Activated B cell treated with CpG ODN at 0.5 μM for 24 hours (primary cell): Measurements from ENCODE around the gene USP3. TPM values are rescaled to one million over a fixed set of nuclear protein-coding genes. Genes with fewer than 3 reads are reported as not detected.
"Not testable (repeated sequence)": the region's sequence is repeated elsewhere in the genome, so short reads cannot be mapped to it uniquely, and the experiment has no call there.

Experiments used
- ATAC-seq: fragments of 200-7000 bp; cut with Tn5 transposase; one replicate; pipeline ENCODE4 v1.10.0; 2021; ENCODE audit warnings: low read depth, mild to moderate bottlenecking, moderate library complexity
- CTCF ChIA-PET: fragments of 350-600 bp; sonication (Branson Sonifier 250); formaldehyde crosslinking; loops from one replicate; lab custom pipeline; 2021; ENCODE audit warnings: antibody characterized with exemption; lab: Charles Lee
- POLR2A ChIA-PET: fragments of 350-600 bp; sonication (Branson Sonifier 250); formaldehyde crosslinking; loops from one replicate; lab custom pipeline; 2021; ENCODE audit warnings: antibody characterized with exemption; lab: Charles Lee
- DNase-seq: peaks from one replicate; pipeline ENCODE4 v3.0.0; 2022
- H3K27ac Mint-ChIP-seq: one replicate; pipeline ENCODE4 v1.8.0; 2020; ENCODE audit warnings: mixed read lengths
- H3K27me3 Mint-ChIP-seq: one replicate; pipeline ENCODE4 v1.8.0; 2021; ENCODE audit warnings: mixed read lengths
- H3K36me3 Mint-ChIP-seq: one replicate; pipeline ENCODE4 v1.8.0; 2021; ENCODE audit warnings: low read depth, mixed read lengths
- H3K4me1 Mint-ChIP-seq: one replicate; pipeline ENCODE4 v1.8.0; 2021; ENCODE audit warnings: mixed read lengths
- H3K4me3 Mint-ChIP-seq: one replicate; pipeline ENCODE4 v1.8.0; 2020; ENCODE audit warnings: mild to moderate bottlenecking, mixed read lengths
- H3K9me3 Mint-ChIP-seq: one replicate; pipeline ENCODE4 v1.8.0; 2020; ENCODE audit warnings: mixed read lengths
- CTCF ChIP-seq: fragments of 200-600 bp; IDR thresholded peaks from one replicate; pipeline ENCODE4 v1.8.0; 2022; ENCODE audit warnings: antibody characterized with exemption, mild to moderate bottlenecking
- intact Hi-C: fragments of 100-400 bp; cut with micrococcal nuclease; formaldehyde crosslinking; loops from one replicate; pipeline ENCODE4 v1.15.1; 2024
- total RNA-seq: library from RNA; stranded (reverse); gene quantifications from 2 replicates; pipeline ENCODE4 v1.2.3, GENCODE V29; 2022

Gene USP3
- total RNA-seq, 1 donor from 2014 or later = 110 TPM

GRCh38 chr15:63531586-63531985 is 27.2 kb downstream of the USP3 start:
- ChIA-PET POLR2A (interaction anchor here (0.6 to 4.2 kb wide), 5 partner anchors 9 to 27 kb away, joined by 3 to 16 read pairs (median 5); partner anchors contain the start of gene USP3), CTCF (interaction anchor here (0.9 to 1.5 kb wide), 4 partner anchors 10 to 26 kb away, joined by 3 to 7 read pairs (median 4); no protein-coding TSS in a partner anchor)
- intact Hi-C loops = loop anchor here (1.0 to 2.0 kb wide), 2 partner anchors 12 to 23 kb away; no protein-coding TSS in a partner anchor
- DNase-seq (no peak), ATAC-seq (peak; percentile 51)
- H3K27ac Mint-ChIP-seq = peak overlapping the region; percentile 39
- peaks cover 97% of the 10 kb centered on the region for H3K4me1 Mint-ChIP-seq
- H3K9me3 Mint-ChIP-seq = no peaks in the 10 kb centered on the region
- peak overlapping the region; percentile 12 for H3K4me3 Mint-ChIP-seq
- no peaks in the 10 kb centered on the region for H3K27me3 Mint-ChIP-seq
- H3K36me3 Mint-ChIP-seq = peaks cover 40% of the 10 kb centered on the region
- TF ChIP-seq CTCF = no peak

- intact Hi-C loops = no loop called here
- POLR2A ChIA-PET = interaction anchor here (1.5 to 4.2 kb wide), 2 partner anchors 10 to 28 kb away, joined by 4 to 16 read pairs; partner anchors contain the start of gene USP3
Observed at GRCh38 chr15:63532307-63532744, 27.9 kb downstream of the USP3 start.

GRCh38 chr15:63534888-63535287 is 30.5 kb downstream of the USP3 start:
- DNase-seq, H3K9me3 Mint-ChIP-seq, POLR2A ChIA-PET, H3K4me3 Mint-ChIP-seq, H3K27me3 Mint-ChIP-seq, intact Hi-C loops, ATAC-seq: not testable (repeated sequence)
- CTCF ChIA-PET = interaction anchor here (1.0 to 1.5 kb wide), 3 partner anchors 10 to 30 kb away, joined by 3 to 5 read pairs (median 3); no protein-coding TSS in a partner anchor
- H3K4me1 Mint-ChIP-seq = peaks cover 89% of the 10 kb centered on the region
- peaks cover 52% of the 10 kb centered on the region for H3K36me3 Mint-ChIP-seq
- H3K27ac Mint-ChIP-seq = peak overlapping the region; percentile 59

More at GRCh38 chr15:63532307-63532744, 27.9 kb downstream of the USP3 start:
- Mint-ChIP-seq H3K36me3 (peaks cover 44% of the 10 kb centered on the region), H3K27ac (no peak overlapping the region), H3K27me3 (no peaks in the 10 kb centered on the region), H3K9me3 (no peaks in the 10 kb centered on the region), H3K4me1 (peaks cover 97% of the 10 kb centered on the region), H3K4me3 (no peak overlapping the region)
- DNase-seq (no peak), ATAC-seq (no peak)
- CTCF ChIA-PET = interaction anchor here (1.5 kb wide), 1 partner anchor 23 kb away, joined by 3 read pairs; no protein-coding TSS in a partner anchor
- TF ChIP-seq CTCF = no peak

- Mint-ChIP-seq H3K27ac (peak overlapping the region; percentile 38), H3K36me3 (peaks cover 58% of the 10 kb centered on the region), H3K4me3 (peak overlapping the region; percentile 17), H3K4me1 (peaks cover 89% of the 10 kb centered on the region), H3K9me3 (no peaks in the 10 kb centered on the region), H3K27me3 (no peaks in the 10 kb centered on the region)
- intact Hi-C loops = loop anchor here (1.0 kb wide), 1 partner anchor 9 kb away; no protein-coding TSS in a partner anchor
- ATAC-seq (no peak), DNase-seq (no peak)
- TF ChIP-seq CTCF = no peak
- CTCF ChIA-PET = interaction anchor here (0.9 to 1.5 kb wide), 6 partner anchors 9 to 69 kb away, joined by 3 to 6 read pairs (median 4); no protein-coding TSS in a partner anchor
- POLR2A ChIA-PET = interaction anchor here (0.7 to 1.8 kb wide), 6 partner anchors 10 to 65 kb away, joined by 3 to 13 read pairs (median 4); partner anchors contain the start of gene USP3
Observed at GRCh38 chr15:63535689-63536088, 31.3 kb downstream of the USP3 start.

- no peak overlapping the region for H3K4me3 Mint-ChIP-seq
- intact Hi-C loops = no loop called here
- H3K36me3 Mint-ChIP-seq = peaks cover 55% of the 10 kb centered on the region
- ChIA-PET POLR2A (no interaction called here), CTCF (no interaction called here)
- ATAC-seq (no peak), DNase-seq (no peak)
- no peaks in the 10 kb centered on the region for H3K27me3 Mint-ChIP-seq
- H3K27ac Mint-ChIP-seq = peak overlapping the region; percentile 37
- no peaks in the 10 kb centered on the region for H3K9me3 Mint-ChIP-seq
- TF ChIP-seq CTCF = no peak
- peaks cover 84% of the 10 kb centered on the region for H3K4me1 Mint-ChIP-seq
Observed at GRCh38 chr15:63538876-63539275, 34.5 kb downstream of the USP3 start.
